CD14-positive monocyte (primary cell): ENCODE results near the gene BTNL2. TPM values are rescaled to one million over a fixed set of nuclear protein-coding genes. Genes with fewer than 3 reads are reported as not detected.

ENCODE experiments used
- DNase-seq, 3 donors: peaks; one replicate each; pipeline ENCODE4 v3.0.0-alpha.2; 2011 to 2022
- H2AFZ ChIP-seq: 2 replicates; pipeline ENCODE4 v1.6.0; 2012; ENCODE audit warnings: mild to moderate bottlenecking, low read depth, low read length, inconsistent platforms; ENCODE audit not compliant: insufficient read depth, poor library complexity, severe bottlenecking
- H3K27ac ChIP-seq, 2 donors: 1 replicate in 1 of 2; 2 replicates in 1 of 2; pipeline ENCODE4 v1.5.1; 2012 to 2013; ENCODE audit warnings: low read length in 2 of 2, control low read depth in 1 of 2, inconsistent platforms in 1 of 2, low read depth in 1 of 2, mild to moderate bottlenecking in 1 of 2
- H3K27me3 ChIP-seq, 2 donors: one replicate each; pipeline versions ENCODE4 v1.6.0 to v1.6.1; 2011 to 2013; ENCODE audit warnings: low read length in 2 of 2; ENCODE audit not compliant: control insufficient read depth in 2 of 2, insufficient read depth in 2 of 2
- H3K36me3 ChIP-seq, 2 donors: replicated peaks in 1 of 2; 1 replicate in 1 of 2; 2 replicates in 1 of 2; pipeline versions ENCODE4 v1.5.1 to v1.6.1; 2012 to 2013; ENCODE audit warnings: low read length in 2 of 2, control low read depth in 1 of 2, inconsistent platforms in 1 of 2, mild to moderate bottlenecking in 1 of 2; ENCODE audit not compliant: insufficient read depth in 2 of 2, control insufficient read depth in 1 of 2
- H3K4me1 ChIP-seq, 2 donors: 1 replicate in 1 of 2; 2 replicates in 1 of 2; pipeline versions ENCODE4 v1.5.1 to v1.6.1; 2012 to 2013; ENCODE audit warnings: low read length in 2 of 2, control low read depth in 1 of 2, inconsistent platforms in 1 of 2, mild to moderate bottlenecking in 1 of 2, moderate library complexity in 1 of 2; ENCODE audit not compliant: insufficient read depth in 2 of 2, control insufficient read depth in 1 of 2
- H3K4me2 ChIP-seq: replicated peaks from 2 replicates; pipeline ENCODE3; 2012; ENCODE audit warnings: low read length, moderate library complexity, mild to moderate bottlenecking; ENCODE audit not compliant: poor library complexity, severe bottlenecking; ENCODE audit errors: extremely low read depth
- H3K4me3 ChIP-seq, 3 experiments: fragments of 200-600 bp in 1 of 3; sonication (generic) in 1 of 3; replicated peaks in 1 of 3; 1 replicate in 2 of 3; 2 replicates in 1 of 3; pipeline ENCODE4 v1.5.1; 2011 to 2013; ENCODE audit warnings: low read length in 3 of 3, mild to moderate bottlenecking in 3 of 3, control low read depth in 2 of 3, low read depth in 2 of 3, inconsistent platforms in 1 of 3, moderate library complexity in 1 of 3
- H3K79me2 ChIP-seq: 2 replicates; pipeline ENCODE4 v1.6.0; 2012; ENCODE audit warnings: mild to moderate bottlenecking, control low read depth, inconsistent platforms, low read length, moderate library complexity; ENCODE audit not compliant: insufficient read depth
- H3K9ac ChIP-seq: 2 replicates; pipeline ENCODE4 v1.6.0; 2017; ENCODE audit warnings: low read length, mild to moderate bottlenecking; ENCODE audit not compliant: insufficient read depth, poor library complexity, severe bottlenecking
- H3K9me3 ChIP-seq, 2 donors: replicated peaks in 1 of 2; 1 replicate in 1 of 2; 2 replicates in 1 of 2; pipeline versions ENCODE4 v1.5.1 to v1.6.1; 2012 to 2013; ENCODE audit warnings: low read length in 2 of 2, control low read depth in 1 of 2; ENCODE audit not compliant: control insufficient read depth in 1 of 2, insufficient read depth in 1 of 2
- H4K20me1 ChIP-seq: 2 replicates; pipeline ENCODE4 v1.6.0; 2012; ENCODE audit warnings: mild to moderate bottlenecking, low read length, control low read depth, moderate library complexity; ENCODE audit not compliant: insufficient read depth
- H3K27ac Mint-ChIP-seq, 7 donors: one replicate each; pipeline ENCODE4 v1.8.0; 2020; ENCODE audit warnings: mild to moderate bottlenecking in 7 of 7, mixed read lengths in 7 of 7, moderate library complexity in 6 of 7, inconsistent platforms in 2 of 7
- H3K27me3 Mint-ChIP-seq, 3 donors: one replicate each; pipeline ENCODE4 v1.8.0; 2021 to 2022; ENCODE audit warnings: low read depth in 3 of 3, mild to moderate bottlenecking in 3 of 3, mixed read lengths in 3 of 3, moderate library complexity in 3 of 3, inconsistent platforms in 1 of 3
- H3K36me3 Mint-ChIP-seq, 2 donors: one replicate each; pipeline ENCODE4 v1.8.0; 2020; ENCODE audit warnings: mixed read lengths in 2 of 2, inconsistent platforms in 1 of 2, mild to moderate bottlenecking in 1 of 2
- H3K4me1 Mint-ChIP-seq: one replicate; pipeline ENCODE4 v1.8.0; 2020; ENCODE audit warnings: mild to moderate bottlenecking, mixed read lengths
- H3K4me3 Mint-ChIP-seq, 2 donors: one replicate each; pipeline ENCODE4 v1.8.0; 2020; ENCODE audit warnings: mild to moderate bottlenecking in 2 of 2, mixed read lengths in 2 of 2, moderate library complexity in 1 of 2
- H3K9me3 Mint-ChIP-seq, 7 donors: one replicate each; pipeline ENCODE4 v1.8.0; 2020 to 2022; ENCODE audit warnings: mixed read lengths in 7 of 7, mild to moderate bottlenecking in 6 of 7, moderate library complexity in 6 of 7, inconsistent platforms in 2 of 7
- WGBS: methylation state at CpG from one replicate; pipeline ENCODE4 v1.1.5; 2013; ENCODE audit warnings: missing lambda C conversion rate; ENCODE audit not compliant: insufficient coverage; 5-methylcytosine and 5-hydroxymethylcytosine counted together
- intact Hi-C, 2 donors: fragments of 100-400 bp; cut with micrococcal nuclease; formaldehyde crosslinking; loops; one replicate each; pipeline versions ENCODE4 v1.15.0 to v1.15.1; 2023
- polyA plus RNA-seq, 3 donors: library from polyadenylated mRNA; depleted of rRNA in 1 of 3; unstranded in 2 of 3; stranded (reverse) in 1 of 3; fragments of 300-500 nt in 2 of 3; fragments of >200 nt in 1 of 3; fragmentation: Illumina TruSeq in 2 of 3; gene quantifications; 1 replicate in 2 of 3; 2 replicates in 1 of 3; pipeline ENCODE4 v1.2.3, GENCODE V29; 2012 to 2021
- TF ChIP-seq, protein P1 (sequence below): fragments of 200-600 bp; IDR thresholded peaks from one replicate; pipeline ENCODE4 v1.8.0; 2022; ENCODE audit warnings: antibody characterized with exemption, mild to moderate bottlenecking

The BTNL2 gene
- polyA plus RNA-seq, 3 donors, result not detected

DNA sequence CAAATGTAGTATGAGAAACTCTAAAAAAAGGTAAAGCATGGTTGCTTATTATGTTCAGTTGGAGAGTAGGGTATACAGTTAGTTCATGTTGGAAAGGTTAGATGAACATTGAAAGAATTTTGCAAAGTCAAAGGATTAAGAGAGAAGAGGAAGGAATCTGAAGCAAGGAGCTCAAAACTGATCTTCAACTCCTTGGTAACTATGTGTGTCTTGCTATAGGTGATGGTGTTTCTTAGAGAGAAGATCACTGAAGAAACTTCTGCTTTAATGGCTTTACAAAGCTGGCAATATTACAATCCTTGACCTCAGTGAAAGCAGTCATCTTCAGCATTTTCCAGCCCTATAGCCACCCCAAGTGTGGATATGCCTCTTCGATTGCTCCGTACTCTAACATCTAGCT lies 37.5 kb upstream of the BTNL2 start:
- no peak overlapping the region for H3K4me3 Mint-ChIP-seq
- DNase-seq, result no peak
- Histone ChIP-seq H3K4me1 (peaks cover 27 to 37% of the 10 kb centered on the region in 2 donors), H4K20me1 (peaks cover 38% of the 10 kb centered on the region), H3K79me2 (peaks cover 40% of the 10 kb centered on the region), H3K9me3 (no peaks in the 10 kb centered on the region), H3K27ac (no peak overlapping the region), H3K9ac (no peak overlapping the region), H3K4me2 (no peak overlapping the region), H3K27me3 (no peaks in the 10 kb centered on the region), H2AFZ (no peak overlapping the region), H3K4me3 (no peak overlapping the region), H3K36me3 (peaks cover 29 to 51% of the 10 kb centered on the region in 2 donors)
- intact Hi-C loops, result no loop called here
- peak overlapping the region in 2 of 7 donors; percentile 9 to 48 for H3K27ac Mint-ChIP-seq
- 61% methylated on average over 2 of the region's 2 CpGs for WGBS
- peaks cover 0 to 3% (median 2%) of the 10 kb centered on the region in 3 donors for H3K27me3 Mint-ChIP-seq
- TF ChIP-seq, protein P1, sequence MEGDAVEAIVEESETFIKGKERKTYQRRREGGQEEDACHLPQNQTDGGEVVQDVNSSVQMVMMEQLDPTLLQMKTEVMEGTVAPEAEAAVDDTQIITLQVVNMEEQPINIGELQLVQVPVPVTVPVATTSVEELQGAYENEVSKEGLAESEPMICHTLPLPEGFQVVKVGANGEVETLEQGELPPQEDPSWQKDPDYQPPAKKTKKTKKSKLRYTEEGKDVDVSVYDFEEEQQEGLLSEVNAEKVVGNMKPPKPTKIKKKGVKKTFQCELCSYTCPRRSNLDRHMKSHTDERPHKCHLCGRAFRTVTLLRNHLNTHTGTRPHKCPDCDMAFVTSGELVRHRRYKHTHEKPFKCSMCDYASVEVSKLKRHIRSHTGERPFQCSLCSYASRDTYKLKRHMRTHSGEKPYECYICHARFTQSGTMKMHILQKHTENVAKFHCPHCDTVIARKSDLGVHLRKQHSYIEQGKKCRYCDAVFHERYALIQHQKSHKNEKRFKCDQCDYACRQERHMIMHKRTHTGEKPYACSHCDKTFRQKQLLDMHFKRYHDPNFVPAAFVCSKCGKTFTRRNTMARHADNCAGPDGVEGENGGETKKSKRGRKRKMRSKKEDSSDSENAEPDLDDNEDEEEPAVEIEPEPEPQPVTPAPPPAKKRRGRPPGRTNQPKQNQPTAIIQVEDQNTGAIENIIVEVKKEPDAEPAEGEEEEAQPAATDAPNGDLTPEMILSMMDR, result no peak
- peaks cover 2 to 12% (median 7%) of the 10 kb centered on the region in 7 donors for H3K9me3 Mint-ChIP-seq
- peaks cover 41% of the 10 kb centered on the region for H3K4me1 Mint-ChIP-seq
- H3K36me3 Mint-ChIP-seq, result peaks cover 56 to 57% of the 10 kb centered on the region in 2 donors

DNA sequence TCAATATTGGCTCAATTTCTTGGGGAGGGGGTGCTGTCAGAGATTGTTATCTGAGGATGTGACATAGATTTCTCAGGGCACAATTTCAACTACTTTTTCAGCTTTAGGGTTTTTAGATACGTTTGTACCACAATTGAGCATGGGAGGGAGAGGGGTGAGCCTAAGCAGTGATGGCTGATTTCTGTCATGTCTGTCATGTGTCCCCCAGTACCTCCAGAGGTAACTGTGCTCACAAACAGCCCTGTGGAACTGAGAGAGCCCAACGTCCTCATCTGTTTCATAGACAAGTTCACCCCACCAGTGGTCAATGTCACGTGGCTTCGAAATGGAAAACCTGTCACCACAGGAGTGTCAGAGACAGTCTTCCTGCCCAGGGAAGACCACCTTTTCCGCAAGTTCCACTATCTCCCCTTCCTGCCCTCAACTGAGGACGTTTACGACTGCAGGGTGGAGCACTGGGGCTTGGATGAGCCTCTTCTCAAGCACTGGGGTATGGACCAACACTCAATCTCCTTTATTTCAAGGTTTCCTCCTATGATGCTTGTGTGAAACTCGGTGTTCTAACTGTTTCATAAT lies 36.1 kb upstream of the BTNL2 start:
- H3K4me1 ChIP-seq, result peaks cover 41 to 51% of the 10 kb centered on the region in 2 donors
- peaks cover 29 to 51% of the 10 kb centered on the region in 2 donors for H3K36me3 ChIP-seq
- Mint-ChIP-seq H3K9me3 (peaks cover 0 to 9% (median 2%) of the 10 kb centered on the region in 7 donors), H3K27me3 (peaks cover 0 to 3% (median 2%) of the 10 kb centered on the region in 3 donors), H3K27ac (peak overlapping the region; percentile 60 to 100 (median 99)), H3K4me3 (peak overlapping the region; percentile 94 to 97), H3K4me1 (peaks cover 53% of the 10 kb centered on the region), H3K36me3 (peaks cover 61 to 66% of the 10 kb centered on the region in 2 donors)
- no peak overlapping the region for H2AFZ ChIP-seq
- no peaks in the 10 kb centered on the region for H3K27me3 ChIP-seq
- H3K79me2 ChIP-seq, result peaks cover 44% of the 10 kb centered on the region
- peaks cover 38% of the 10 kb centered on the region for H4K20me1 ChIP-seq
- peak overlapping the region; percentile 53 to 58 for H3K27ac ChIP-seq
- H3K4me3 ChIP-seq, result peak overlapping the region in 1 of 3 experiments; percentile 99
- H3K4me2 ChIP-seq, result peak overlapping the region; percentile 98
- DNase-seq, result no peak
- no peaks in the 10 kb centered on the region for H3K9me3 ChIP-seq
- TF ChIP-seq, protein P1, result no peak
- intact Hi-C loops, result no loop called here
- no peak overlapping the region for H3K9ac ChIP-seq
- 86% methylated on average over 6 of the region's 8 CpGs for WGBS
